SIG-M5 treated with dmso at 0.1 percent for 504 hours (cell line): ENCODE measurements around the gene NANS.

Experiments
- DNase-seq: peaks from one replicate; lab custom pipeline; 2025; ENCODE audit not compliant: unreplicated experiment; lab: John Stamatoyannopoulos, UW

Gene NANS

DNA sequence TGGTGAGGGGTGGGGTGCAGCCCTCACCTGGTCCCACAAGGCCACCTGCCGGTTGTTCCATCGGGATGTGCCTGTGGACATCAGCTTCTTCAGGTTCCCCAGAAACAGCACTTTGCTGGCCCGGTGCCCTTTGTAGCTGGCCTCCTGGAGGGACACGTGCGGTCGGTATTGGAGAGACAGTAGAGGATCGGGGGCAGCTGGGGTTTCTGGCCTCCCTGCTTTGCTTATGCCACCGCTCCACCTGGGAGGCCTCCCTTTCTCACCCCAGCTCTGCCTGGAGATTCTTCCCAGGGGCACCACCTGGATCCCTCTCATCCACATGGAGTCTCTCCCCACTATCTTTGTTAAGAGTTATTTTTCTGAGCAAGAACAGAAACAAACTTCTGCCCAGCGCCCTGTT lies 75.6 kb downstream of the NANS start:
- no peak for DNase-seq
